HepG2 (cell line): ENCODE measurements around the gene MAN1B1. TPM values are rescaled to one million over a fixed set of nuclear protein-coding genes. Genes with fewer than 3 reads are reported as not detected.

Experiments used
- CCAR2 ChIP-seq: fragments of 200-400 bp; formaldehyde crosslinking; optimal IDR thresholded peaks from 2 replicates; pipeline ENCODE3; 2018; ENCODE audit warnings: low read depth, mild to moderate bottlenecking, low read length, moderate library complexity
- DPF2 ChIP-seq: sonication (generic); formaldehyde crosslinking; IDR thresholded peaks from 2 replicates; pipeline ENCODE4 v1.4.0; 2020; ENCODE audit warnings: mild to moderate bottlenecking, low read depth, missing genetic modification reagents, borderline replicate concordance
- GZF1 ChIP-seq: sonication (generic); formaldehyde crosslinking; IDR thresholded peaks from 2 replicates; pipeline ENCODE4 v1.5.1; 2020; ENCODE audit warnings: mild to moderate bottlenecking, missing genetic modification reagents
- HMG20A ChIP-seq: IDR thresholded peaks from 2 replicates; pipeline ENCODE4 v1.6.1; 2016; ENCODE audit warnings: borderline replicate concordance
- HNRNPL ChIP-seq: fragments of 200-400 bp; formaldehyde crosslinking; IDR thresholded peaks from 2 replicates; pipeline ENCODE4 v1.6.1; 2017; ENCODE audit warnings: mild to moderate bottlenecking, low read depth, low read length
- LBX2 ChIP-seq: sonication (generic); formaldehyde crosslinking; IDR thresholded peaks from 2 replicates; pipeline ENCODE4 v1.5.0; 2020; ENCODE audit warnings: missing genetic modification reagents, mild to moderate bottlenecking, borderline replicate concordance
- MED1 ChIP-seq: sonication (generic); formaldehyde crosslinking; IDR thresholded peaks from 2 replicates; pipeline ENCODE4 v1.4.0; 2020; ENCODE audit warnings: missing genetic modification reagents
- MED8 ChIP-seq: sonication (generic); formaldehyde crosslinking; IDR thresholded peaks from 2 replicates; pipeline ENCODE4 v1.8.1; 2023; ENCODE audit warnings: mild to moderate bottlenecking, missing genetic modification reagents; ENCODE audit not compliant: insufficient replicate concordance
- MYC ChIP-seq: sonication (generic); formaldehyde crosslinking; IDR thresholded peaks from 2 replicates; pipeline ENCODE4 v1.9.0; 2021; ENCODE audit warnings: missing genetic modification reagents, borderline replicate concordance
- MYPOP ChIP-seq: sonication (generic); formaldehyde crosslinking; IDR thresholded peaks from 2 replicates; pipeline ENCODE4 v1.8.1; 2023; ENCODE audit warnings: mild to moderate bottlenecking, moderate library complexity, missing genetic modification reagents
- NR0B2 ChIP-seq: sonication (generic); formaldehyde crosslinking; IDR thresholded peaks from 2 replicates; pipeline ENCODE4 v1.4.0; 2020; ENCODE audit warnings: mild to moderate bottlenecking, missing genetic modification reagents
- PRDM15 ChIP-seq: sonication (generic); formaldehyde crosslinking; IDR thresholded peaks from 2 replicates; pipeline ENCODE4 v1.4.0; 2020; ENCODE audit warnings: missing genetic modification reagents
- SMAD3 ChIP-seq: sonication (generic); formaldehyde crosslinking; IDR thresholded peaks from 2 replicates; pipeline ENCODE4 v1.4.0; 2020; ENCODE audit warnings: missing genetic modification reagents
- SPEN ChIP-seq: sonication (generic); formaldehyde crosslinking; IDR thresholded peaks from 2 replicates; pipeline ENCODE4 v1.5.1; 2020; ENCODE audit warnings: low read depth, mild to moderate bottlenecking, missing genetic modification reagents
- SRSF4 ChIP-seq: fragments of 200-400 bp; formaldehyde crosslinking; IDR thresholded peaks from one replicate; pipeline ENCODE4 v1.6.1; 2018; ENCODE audit warnings: mild to moderate bottlenecking, low read depth, low read length, moderate library complexity; ENCODE audit not compliant: poor library complexity, severe bottlenecking
- ZBTB21 ChIP-seq: sonication (generic); formaldehyde crosslinking; IDR thresholded peaks from 2 replicates; pipeline ENCODE4 v1.4.0; 2020; ENCODE audit warnings: missing genetic modification reagents
- ZBTB3 ChIP-seq: sonication (generic); formaldehyde crosslinking; IDR thresholded peaks from 2 replicates; pipeline ENCODE4 v1.4.0; 2020; ENCODE audit warnings: low read depth, mild to moderate bottlenecking, moderate library complexity, missing genetic modification reagents, borderline replicate concordance
- ZBTB7B ChIP-seq: sonication (generic); formaldehyde crosslinking; IDR thresholded peaks from 2 replicates; pipeline ENCODE4 v1.4.0; 2020; ENCODE audit warnings: missing genetic modification reagents
- ZMYM2 ChIP-seq: sonication (generic); formaldehyde crosslinking; IDR thresholded peaks from 2 replicates; pipeline ENCODE4 v1.8.0; 2022; ENCODE audit warnings: mild to moderate bottlenecking, missing genetic modification reagents
- ZMYM3 ChIP-seq: sonication (generic); formaldehyde crosslinking; IDR thresholded peaks from 2 replicates; pipeline ENCODE4 v1.5.1; 2020; ENCODE audit warnings: mild to moderate bottlenecking, missing genetic modification reagents
- ZNF101 ChIP-seq: sonication (generic); formaldehyde crosslinking; IDR thresholded peaks from 2 replicates; pipeline ENCODE4 v1.4.0; 2020; ENCODE audit warnings: mild to moderate bottlenecking, low read depth, missing genetic modification reagents, borderline replicate concordance
- ZNF230 ChIP-seq: sonication (generic); formaldehyde crosslinking; IDR thresholded peaks from 2 replicates; pipeline ENCODE4 v1.4.0; 2020; ENCODE audit warnings: mild to moderate bottlenecking, missing genetic modification reagents
- ZNF264 ChIP-seq: sonication (generic); formaldehyde crosslinking; IDR thresholded peaks from 2 replicates; pipeline ENCODE4 v1.4.0; 2020; ENCODE audit warnings: missing genetic modification reagents
- ZNF552 ChIP-seq: sonication (generic); formaldehyde crosslinking; IDR thresholded peaks from 2 replicates; pipeline ENCODE4 v1.9.0; 2022; ENCODE audit warnings: missing genetic modification reagents, mild to moderate bottlenecking, borderline replicate concordance
- ZNF883 ChIP-seq: sonication (generic); formaldehyde crosslinking; IDR thresholded peaks from 2 replicates; pipeline ENCODE4 v1.5.1; 2020; ENCODE audit warnings: mild to moderate bottlenecking, missing genetic modification reagents; ENCODE audit errors: not compliant biosample characterization
- polyA plus RNA-seq, 8 experiments: library from polyadenylated mRNA; depleted of rRNA in 3 of 8; stranded (reverse) in 7 of 8; unstranded in 1 of 8; fragments of >200 nt; fragmentation: Illumina TruSeq in 4 of 8; extraction: Trizol in 4 of 8; gene quantifications; 2 replicates each; pipeline versions ENCODE4 v1.2.1 to v1.2.3, GENCODE V29; 2011 to 2016; ENCODE audit warnings: low read depth in 4 of 8, missing spikeins in 1 of 8, mixed read lengths in 1 of 8; ENCODE audit not compliant: insufficient read depth in 1 of 8
- total RNA-seq, 5 experiments: library from RNA; depleted of rRNA; stranded (reverse); fragments of >200 nt; fragmentation: Illumina TruSeq; extraction: Trizol; gene quantifications; 2 replicates each; pipeline ENCODE4 v1.2.3, GENCODE V29; 2016; ENCODE audit warnings: low read depth in 1 of 5

The MAN1B1 gene
- total and polyA plus RNA-seq, 2 of the 13 experiments (the other 11 are each of a cell fraction or from before 2014, with no cell fraction given), result 48.9 to 59.5 TPM

GRCh38 chr9:137129456-137130175 lies 42.8 kb downstream of the MAN1B1 start (continued):
- TF ChIP-seq ZNF101 (CRISPR knock-in tag) (no peak), ZBTB21 (no peak), ZNF883 (CRISPR knock-in tag) (peak; percentile 80), ZBTB3 (no peak), ZNF230 (CRISPR knock-in tag) (no peak), SPEN (CRISPR knock-in tag) (peak; percentile 22), DPF2 (CRISPR knock-in tag) (no peak), NR0B2 (CRISPR knock-in tag) (peak; percentile 18; the same call in 1 of the 2 replicates), ZMYM2 (no peak), MYC (CRISPR knock-in tag) (peak; percentile 85; the same call in 1 of the 2 replicates), SRSF4 (no peak), ZMYM3 (CRISPR knock-in tag) (no peak), PRDM15 (CRISPR knock-in tag) (peak; percentile 42; the same call in 1 of the 2 replicates), LBX2 (CRISPR knock-in tag) (no peak; the same call in 1 of the 2 replicates), MYPOP (CRISPR knock-in tag) (peak; percentile 100), GZF1 (CRISPR knock-in tag) (no peak), MED1 (CRISPR knock-in tag) (peak; percentile 73), CCAR2 (no peak), MED8 (CRISPR knock-in tag) (no peak), HNRNPL (no peak), ZNF264 (CRISPR knock-in tag) (0 out of 2 replicates have a peak, but pooled peaks have one; percentile 29), SMAD3 (peak; percentile 48; the same call in 1 of the 2 replicates), HMG20A (CRISPR knock-in tag) (no peak), ZBTB7B (CRISPR knock-in tag) (no peak), ZNF552 (CRISPR knock-in tag) (no peak)
